GM12875 (cell line): ENCODE results near the gene GFRA4.

ENCODE experiments used
- H3K4me3 ChIP-seq: one replicate; pipeline ENCODE4 v1.5.1; 2011; ENCODE audit warnings: low read depth, low read length, control low read depth
- CTCF ChIP-seq: IDR thresholded peaks from 2 replicates; pipeline ENCODE4 v1.5.1; 2011; ENCODE audit warnings: low read depth, mild to moderate bottlenecking, control low read depth, inconsistent platforms, low read length, moderate library complexity, borderline replicate concordance; ENCODE audit not compliant: insufficient read depth

Gene GFRA4

GRCh38 chr20:3658019-3658715 lies 5.0 kb downstream of the GFRA4 start:
- TF ChIP-seq CTCF = no peak
- no peak overlapping the region for H3K4me3 ChIP-seq

- H3K4me3 ChIP-seq = no peak overlapping the region
- TF ChIP-seq CTCF = no peak
Measured at GRCh38 chr20:3655131-3655405, 8.1 kb downstream of the GFRA4 start.

GRCh38 chr20:3654326-3655130 lies 8.7 kb downstream of the GFRA4 start:
- no peak overlapping the region for H3K4me3 ChIP-seq
- TF ChIP-seq CTCF = no peak

- H3K4me3 ChIP-seq = no peak overlapping the region
- no peak for TF ChIP-seq CTCF
Measured at GRCh38 chr20:3653921-3654320, 9.3 kb downstream of the GFRA4 start.

GRCh38 chr20:3652676-3653596 lies 10.3 kb downstream of the GFRA4 start:
- TF ChIP-seq CTCF = no peak
- H3K4me3 ChIP-seq = no peak overlapping the region

- TF ChIP-seq CTCF = no peak
- no peak overlapping the region for H3K4me3 ChIP-seq
Measured at GRCh38 chr20:3652221-3652620, 11.0 kb downstream of the GFRA4 start.
